K562 (cell line): ENCODE measurements around the gene MANEA. TPM values are rescaled to one million over a fixed set of nuclear protein-coding genes. Genes with fewer than 3 reads are reported as not detected.

Experiments
- ATAC-seq: fragments of 200-7000 bp; cut with Tn5 transposase; 3 replicates; pipeline ENCODE4 v1.9.1; 2020; ENCODE audit warnings: moderate library complexity
- BruUV-seq: library from RNA; stranded (reverse); fragments of 400-500 nt; replicated peaks from 2 replicates; lab custom pipeline; 2021; lab: Mats Ljungman, UMichigan
- CTCF ChIA-PET: fragments of 300-600 bp; formaldehyde crosslinking; extraction: SDS; loops from one replicate; lab custom pipeline; 2021; ENCODE audit warnings: low intra/inter-chr PET ratio; lab: Yijun Ruan, JAX
- POLR2A ChIA-PET: fragments of 300-600, 350-650 bp; sonication (Branson Sonifier 250); formaldehyde crosslinking; extraction: SDS; loops from one replicate; lab custom pipeline; 2021; ENCODE audit warnings: antibody characterized with exemption, inconsistent platforms; lab: Yijun Ruan, JAX
- DNase-seq, 4 experiments: peaks; one replicate each; pipeline versions ENCODE4 v3.0.0 to v3.0.0-alpha.2; 2011 to 2018; ENCODE audit warnings: low spot score in 3 of 4, mixed read lengths in 3 of 4; ENCODE audit errors: extremely low read depth in 1 of 4
- FAIRE-seq: peaks from 2 replicates; lab custom pipeline; 2011; peaks lifted over from hg19 to GRCh38; lab: Jason Lieb, UNC
- H2AFZ ChIP-seq: 2 replicates; pipeline ENCODE4 v1.6.0; 2011; ENCODE audit warnings: low read depth, low read length, control low read depth, inconsistent platforms
- H3K27ac ChIP-seq: fragments of 200-600 bp; 3 replicates; pipeline ENCODE4 v1.8.0; 2011; ENCODE audit warnings: low read depth, mild to moderate bottlenecking, control low read depth, inconsistent platforms, low read length, moderate library complexity, mixed read lengths; ENCODE audit errors: extremely low read depth
- H3K27me3 ChIP-seq, 2 experiments: fragments of 300-600 bp in 1 of 2; 2 replicates in 1 of 2; 3 replicates in 1 of 2; pipeline versions ENCODE4 v1.6.0 to v1.8.0; 2011; ENCODE audit warnings: inconsistent platforms in 2 of 2, low read length in 2 of 2, mild to moderate bottlenecking in 1 of 2, mixed read lengths in 1 of 2, moderate library complexity in 1 of 2; ENCODE audit not compliant: control insufficient read depth in 2 of 2, insufficient read depth in 2 of 2
- H3K36me3 ChIP-seq: fragments of 300-600 bp; 3 replicates; pipeline ENCODE4 v1.8.0; 2011; ENCODE audit warnings: mild to moderate bottlenecking, low read length, inconsistent platforms; ENCODE audit not compliant: control insufficient read depth, insufficient read depth
- H3K4me1 ChIP-seq, 2 experiments: fragments of 200-600 bp in 1 of 2; replicated peaks in 1 of 2; 2 replicates in 1 of 2; 3 replicates in 1 of 2; pipeline versions ENCODE4 v1.5.1 to v1.8.0; 2011; ENCODE audit warnings: inconsistent platforms in 2 of 2, low read length in 2 of 2, mild to moderate bottlenecking in 1 of 2, mixed read lengths in 1 of 2, moderate library complexity in 1 of 2; ENCODE audit not compliant: control insufficient read depth in 2 of 2, insufficient read depth in 2 of 2
- H3K4me2 ChIP-seq: 2 replicates; pipeline ENCODE4 v1.6.1; 2011; ENCODE audit warnings: low read length, control low read depth, inconsistent platforms, mixed read lengths; ENCODE audit not compliant: insufficient read depth
- H3K4me3 ChIP-seq: fragments of 200-600 bp; sonication (generic), shearing (Covaris generic); 2 replicates; pipeline ENCODE4 v1.5.1; 2016; ENCODE audit warnings: control low read depth, inconsistent platforms
- H3K79me2 ChIP-seq: fragments of 200-600 bp; 3 replicates; pipeline ENCODE4 v1.8.0; 2011; ENCODE audit warnings: low read length, inconsistent platforms; ENCODE audit not compliant: control insufficient read depth, insufficient read depth
- H3K9ac ChIP-seq, 2 experiments: 2 replicates each; pipeline versions ENCODE4 v1.6.0 to v1.6.1; 2011; ENCODE audit warnings: low read depth in 2 of 2, low read length in 2 of 2, control low read depth in 1 of 2, inconsistent platforms in 1 of 2, mild to moderate bottlenecking in 1 of 2, mixed read lengths in 1 of 2; ENCODE audit not compliant: insufficient read depth in 1 of 2
- H3K9me1 ChIP-seq: one replicate; pipeline ENCODE4 v1.6.0; 2011; ENCODE audit warnings: inconsistent platforms, mild to moderate bottlenecking, low read length, moderate library complexity; ENCODE audit not compliant: control insufficient read depth, insufficient read depth
- H3K9me3 ChIP-seq: replicated peaks from 2 replicates; pipeline ENCODE4 v1.5.1; 2011; ENCODE audit warnings: low read depth, low read length, inconsistent platforms; ENCODE audit not compliant: control insufficient read depth, insufficient read depth
- H4K20me1 ChIP-seq: replicated peaks from 2 replicates; pipeline ENCODE4 v1.6.1; 2011; ENCODE audit warnings: low read length, inconsistent platforms, mixed read lengths; ENCODE audit not compliant: control insufficient read depth, insufficient read depth
- ARHGAP35 ChIP-seq: fragments of 450-650 bp; IDR thresholded peaks from 2 replicates; pipeline ENCODE4 v1.6.1; 2018; ENCODE audit not compliant: partially characterized antibody
- C11orf30 ChIP-seq: fragments of 450-650 bp; IDR thresholded peaks from 2 replicates; pipeline ENCODE4 v1.6.1; 2016; ENCODE audit warnings: low read depth, mild to moderate bottlenecking
- CSDE1 ChIP-seq, 2 experiments: fragments of 450-650 bp; IDR thresholded peaks; 2 replicates each; pipeline ENCODE4 v1.6.1; 2016; ENCODE audit warnings: mild to moderate bottlenecking in 1 of 2
- HIVEP1 ChIP-seq: fragments of 250-450 bp; sonication (Bioruptor Pico); IDR thresholded peaks from 2 replicates; pipeline ENCODE4 v1.4.0; 2020; ENCODE audit warnings: mild to moderate bottlenecking
- ILK ChIP-seq: fragments of 450-650 bp; IDR thresholded peaks from 2 replicates; pipeline ENCODE4 v1.6.1; 2016; ENCODE audit warnings: missing genetic modification characterization, low read depth, mild to moderate bottlenecking, missing compliant biosample characterization, moderate library complexity, borderline replicate concordance
- MAFF ChIP-seq: IDR thresholded peaks from 2 replicates; pipeline ENCODE4 v1.6.1; 2012; ENCODE audit warnings: low read length, improper control_type of control experiment
- MAFG ChIP-seq: fragments of 450-650 bp; conservative IDR thresholded peaks from 2 replicates; pipeline ENCODE4 v1.6.1; 2016; ENCODE audit warnings: missing genetic modification characterization, missing compliant biosample characterization
- MAFK ChIP-seq: IDR thresholded peaks from 2 replicates; pipeline ENCODE4 v1.6.1; 2011; ENCODE audit warnings: low read length, improper control_type of control experiment
- WHSC1 ChIP-seq: IDR thresholded peaks from one replicate; pipeline ENCODE4 v1.6.1; 2012; ENCODE audit warnings: low read length, control low read depth, inconsistent platforms
- ZNF239 ChIP-seq: fragments of 250-450 bp; sonication (Bioruptor Pico); IDR thresholded peaks from 2 replicates; pipeline ENCODE4 v1.4.0; 2020; ENCODE audit warnings: mild to moderate bottlenecking
- ZNF316 ChIP-seq: fragments of 450-650 bp; IDR thresholded peaks from 2 replicates; pipeline ENCODE4 v1.6.1; 2016
- ZNF707 ChIP-seq: fragments of 250-450 bp; sonication (Bioruptor Pico); conservative IDR thresholded peaks from 2 replicates; pipeline ENCODE4 v1.8.0; 2022; ENCODE audit warnings: inconsistent platforms, mild to moderate bottlenecking, moderate library complexity
- WGBS: fragments of 100-300 bp; shearing (Covaris generic); methylation state at CpG from one replicate; pipeline ENCODE4 v1.1.6; 2016; ENCODE audit warnings: low coverage, mixed read lengths; ENCODE audit not compliant: insufficient coverage; ENCODE audit errors: missing lambda C conversion rate; 5-methylcytosine and 5-hydroxymethylcytosine counted together
- in situ Hi-C: fragments of 300-500 bp; cut with MboI; formaldehyde crosslinking; loops from 4 replicates; pipeline ENCODE4 v1.15.0; 2018; ENCODE audit warnings: inconsistent platforms, mixed read lengths
- intact Hi-C: fragments of 100-400 bp; cut with micrococcal nuclease; formaldehyde crosslinking; loops from 2 replicates; pipeline ENCODE4 v1.14.2; 2022
- polyA plus RNA-seq, 8 experiments: library from polyadenylated mRNA; depleted of rRNA in 4 of 8; stranded (reverse) in 5 of 8; unstranded in 3 of 8; fragments of >200 nt; fragmentation: Nextera tagmentation in 2 of 8; fragmentation: Illumina TruSeq in 1 of 8; extraction: Ambion mirVana in 2 of 8; extraction: Trizol in 1 of 8; gene quantifications; 2 replicates each; pipeline versions ENCODE4 v1.2.1 to v1.2.3, GENCODE V29; 2011 to 2014; ENCODE audit warnings: inconsistent platforms in 1 of 8, missing spikeins in 1 of 8
- total RNA-seq, 7 experiments: library from RNA; depleted of rRNA in 6 of 7; stranded (reverse); fragments of >200 nt in 6 of 7; fragmentation: Illumina TruSeq in 2 of 7; extraction: Trizol in 2 of 7; gene quantifications; 2 replicates each; pipeline versions ENCODE4 v1.2.1 to v1.2.3, GENCODE V29; 2011 to 2021; ENCODE audit warnings: low replicate concordance in 1 of 7
- TF ChIP-seq, protein P1 (sequence below), 2 experiments: fragments of 250-450 bp in 1 of 2; fragments of 450-650 bp in 1 of 2; sonication (Bioruptor Pico) in 1 of 2; IDR thresholded peaks; 2 replicates each; pipeline versions ENCODE4 v1.6.1 to v1.8.0; 2016 to 2021; ENCODE audit warnings: mild to moderate bottlenecking in 2 of 2, moderate library complexity in 2 of 2, missing compliant biosample characterization in 1 of 2, missing genetic modification characterization in 1 of 2

The MANEA gene
- total and polyA plus RNA-seq, 9 of the 15 experiments (the other 6 are each of a cell fraction or from before 2014, with no cell fraction given) = 4.8 to 16.1 (median 11.4) TPM

DNA sequence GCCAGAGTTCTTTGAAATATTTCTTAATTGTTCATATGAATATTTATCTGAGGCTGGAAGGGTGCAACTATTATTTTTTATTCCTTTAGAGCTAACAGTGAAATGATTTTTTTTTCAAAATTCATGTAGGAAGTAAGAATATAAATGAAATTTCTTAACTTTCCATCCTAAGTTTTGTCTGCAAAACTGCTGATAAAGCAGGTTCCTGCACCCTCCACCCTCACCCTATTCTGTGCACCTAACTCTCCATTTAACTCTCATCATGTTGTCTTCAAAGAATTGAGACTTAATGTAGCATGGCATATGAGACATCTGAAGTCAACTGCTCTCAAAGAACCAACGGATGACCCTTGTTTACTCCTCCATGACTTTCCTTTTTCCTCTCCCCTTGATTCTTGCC, 23.5 kb upstream of the MANEA start:
- Histone ChIP-seq H3K9me3 (no peaks in the 10 kb centered on the region), H3K9ac (no peak overlapping the region), H3K4me1 (no peaks in the 10 kb centered on the region; a peak in 1 of 5 replicates), H3K4me3 (no peak overlapping the region), H3K27me3 (no peaks in the 10 kb centered on the region; a peak in 1 of 5 replicates), H3K9me1 (no peaks in the 10 kb centered on the region), H3K27ac (no peak overlapping the region), H4K20me1 (no peaks in the 10 kb centered on the region), H3K4me2 (no peak overlapping the region), H2AFZ (no peak overlapping the region), H3K36me3 (no peaks in the 10 kb centered on the region), H3K79me2 (no peaks in the 10 kb centered on the region)
- DNase-seq = no peak
- ATAC-seq = no peak
- in situ Hi-C loops (no loop called here), intact Hi-C loops (no loop called here)
- ChIA-PET CTCF (no interaction called here), POLR2A (no interaction called here)
- 0% methylated on average over 1 of the region's 1 CpG for WGBS
- no TSS peak for BruUV-seq
- TF ChIP-seq C11orf30 (peak; percentile 48), CSDE1 (IDR thresholded peaks at IDR 0.05) (no peak), ARHGAP35 (no peak), MAFK (peak; percentile 30; the same call in 1 of the 2 replicates), ZNF707 (CRISPR knock-in tag) (no peak), WHSC1 (no peak), ZNF316 (peak; percentile 76), HIVEP1 (CRISPR knock-in tag) (no peak), ILK (tag) (no peak), MAFG (tag) (peak; percentile 46; the same call in 1 of the 2 replicates), MAFF (peak; percentile 48; the same call in 1 of the 2 replicates), ZNF239 (CRISPR knock-in tag) (no peak)
- TF ChIP-seq, protein P1, sequence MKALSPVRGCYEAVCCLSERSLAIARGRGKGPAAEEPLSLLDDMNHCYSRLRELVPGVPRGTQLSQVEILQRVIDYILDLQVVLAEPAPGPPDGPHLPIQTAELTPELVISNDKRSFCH (CRISPR knock-in tag; IDR thresholded peaks at IDR 0.05) = no peak
- TF ChIP-seq, protein P1 (tag; IDR thresholded peaks at IDR 0.05) = no peak
- no peak for FAIRE-seq
